CD4-positive, CD25-positive, alpha-beta regulatory T cell (primary cell): ENCODE data around the gene DDIAS. TPM values are rescaled to one million over a fixed set of nuclear protein-coding genes. Genes with fewer than 3 reads are reported as not detected.

Experiments
- ATAC-seq, 2 donors: fragments of 150-1000 bp; cut with Tn5 transposase; one replicate each; pipeline ENCODE4 v1.10.0; 2021; ENCODE audit warnings: low read depth in 2 of 2, moderate number of reproducible peaks in 2 of 2, moderate library complexity in 1 of 2
- DNase-seq, 3 donors: peaks; one replicate each; pipeline versions ENCODE4 v3.0.0 to v3.0.0-alpha.2; 2012 to 2022; ENCODE audit warnings: mixed read lengths in 1 of 3
- H3K27ac ChIP-seq: one replicate; pipeline ENCODE4 v1.7.0; 2013; ENCODE audit warnings: mild to moderate bottlenecking, low read length; ENCODE audit not compliant: insufficient read depth, poor library complexity, severe bottlenecking
- H3K27me3 ChIP-seq: one replicate; pipeline ENCODE4 v1.7.0; 2013; ENCODE audit warnings: low read length; ENCODE audit not compliant: control insufficient read depth, insufficient read depth
- H3K36me3 ChIP-seq: one replicate; pipeline ENCODE4 v1.7.0; 2013; ENCODE audit warnings: mild to moderate bottlenecking, low read length, moderate library complexity; ENCODE audit not compliant: control insufficient read depth, insufficient read depth
- H3K4me1 ChIP-seq: 2 replicates; pipeline ENCODE4 v1.7.0; 2013; ENCODE audit warnings: mild to moderate bottlenecking, low read length; ENCODE audit not compliant: insufficient read depth, control insufficient read depth, poor library complexity, severe bottlenecking
- H3K4me3 ChIP-seq: one replicate; pipeline ENCODE4 v1.7.0; 2013; ENCODE audit warnings: low read depth, mild to moderate bottlenecking, low read length, moderate library complexity
- H3K9me3 ChIP-seq, 2 experiments: 1 replicate in 1 of 2; 2 replicates in 1 of 2; pipeline ENCODE4 v1.7.0; 2013; ENCODE audit warnings: low read length in 2 of 2, mild to moderate bottlenecking in 1 of 2, moderate library complexity in 1 of 2; ENCODE audit not compliant: control insufficient read depth in 2 of 2
- H3K27ac Mint-ChIP-seq, 3 donors: one replicate each; pipeline ENCODE4 v1.8.0; 2020 to 2022; ENCODE audit warnings: mild to moderate bottlenecking in 3 of 3, mixed read lengths in 3 of 3, moderate library complexity in 2 of 3
- H3K27me3 Mint-ChIP-seq: one replicate; pipeline ENCODE4 v1.8.0; 2022; ENCODE audit warnings: mild to moderate bottlenecking, mixed read lengths
- H3K36me3 Mint-ChIP-seq: one replicate; pipeline ENCODE4 v1.8.0; 2020; ENCODE audit warnings: mixed read lengths
- H3K4me1 Mint-ChIP-seq, 4 donors: one replicate each; pipeline ENCODE4 v1.8.0; 2020 to 2022; ENCODE audit warnings: mixed read lengths in 4 of 4, mild to moderate bottlenecking in 1 of 4
- H3K4me3 Mint-ChIP-seq, 4 donors: one replicate each; pipeline ENCODE4 v1.8.0; 2020 to 2022; ENCODE audit warnings: mild to moderate bottlenecking in 4 of 4, mixed read lengths in 4 of 4, moderate library complexity in 3 of 4
- H3K9me3 Mint-ChIP-seq, 7 donors: one replicate each; pipeline ENCODE4 v1.8.0; 2020 to 2022; ENCODE audit warnings: mixed read lengths in 7 of 7, mild to moderate bottlenecking in 3 of 7, moderate library complexity in 2 of 7
- polyA plus RNA-seq, 4 donors: library from polyadenylated mRNA; unstranded; fragments of 300-500 nt; fragmentation: Illumina TruSeq; gene quantifications; one replicate each; pipeline ENCODE4 v1.2.3, GENCODE V29; 2021
- total RNA-seq: library from RNA; stranded (reverse); gene quantifications from one replicate; pipeline ENCODE4 v1.2.3, GENCODE V29; 2022

DDIAS gene
- total and polyA plus RNA-seq, 5 donors from 2014 or later: 0.86 to 2.8 (median 1.5) TPM

DNA sequence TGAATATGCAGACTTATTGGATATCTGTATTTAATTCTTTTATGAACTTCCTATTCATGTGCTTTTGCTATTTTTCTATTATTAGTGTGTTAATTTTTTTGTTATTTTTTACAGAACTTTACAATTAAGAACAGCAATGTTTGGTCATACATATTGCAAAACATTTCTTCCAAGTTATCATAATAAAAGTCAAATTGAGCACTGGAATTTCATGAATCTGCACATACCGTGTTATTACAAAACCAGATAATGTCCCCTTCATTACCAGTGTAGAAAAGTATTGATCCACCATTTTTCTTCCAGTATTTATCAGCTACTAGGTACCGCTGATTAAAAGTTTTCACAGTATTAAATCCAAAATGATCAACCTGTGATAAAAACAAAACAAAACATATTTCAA, 41.8 kb upstream of the DDIAS start:
- H3K4me3 ChIP-seq: no peak overlapping the region
- DNase-seq (no peak), ATAC-seq (no peak)
- no peak overlapping the region for H3K4me3 Mint-ChIP-seq
- H3K9me3 Mint-ChIP-seq: no peaks in the 10 kb centered on the region
- H3K36me3 ChIP-seq: no peaks in the 10 kb centered on the region
- no peaks in the 10 kb centered on the region for H3K27me3 ChIP-seq
- H3K27ac Mint-ChIP-seq: no peak overlapping the region
- peaks cover 0 to 4% (median 0%) of the 10 kb centered on the region in 4 donors for H3K4me1 Mint-ChIP-seq
- H3K36me3 Mint-ChIP-seq: peaks cover 14% of the 10 kb centered on the region
- H3K27ac ChIP-seq: no peak overlapping the region
- no peaks in the 10 kb centered on the region for H3K4me1 ChIP-seq
- H3K9me3 ChIP-seq: no peaks in the 10 kb centered on the region
- H3K27me3 Mint-ChIP-seq: no peaks in the 10 kb centered on the region

DNA sequence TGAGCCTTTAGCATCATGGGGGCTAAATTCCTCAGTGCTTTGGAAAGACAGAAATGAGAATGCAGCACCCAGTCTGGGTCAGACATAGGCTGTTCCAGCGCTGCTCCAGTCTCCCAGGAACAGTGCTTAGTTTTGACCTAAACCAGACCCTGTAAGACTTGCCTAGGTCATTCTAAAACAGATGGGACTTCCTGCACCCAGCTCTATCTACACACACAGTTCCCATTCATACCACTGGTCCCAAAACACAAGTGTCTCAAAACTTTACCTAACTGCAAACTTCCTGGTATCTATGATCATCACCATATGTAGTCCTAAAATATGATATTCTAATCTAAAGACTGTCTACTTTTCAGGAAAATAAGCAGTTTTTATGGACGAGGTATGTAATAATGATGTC, 39.2 kb upstream of the DDIAS start:
- H3K9me3 Mint-ChIP-seq: no peaks in the 10 kb centered on the region
- peaks cover 2% of the 10 kb centered on the region for H3K27me3 Mint-ChIP-seq
- ATAC-seq (no peak), DNase-seq (no peak)
- no peak overlapping the region for H3K4me3 Mint-ChIP-seq
- H3K27me3 ChIP-seq: no peaks in the 10 kb centered on the region
- peaks cover 2% of the 10 kb centered on the region for H3K4me1 ChIP-seq
- H3K36me3 ChIP-seq: no peaks in the 10 kb centered on the region
- H3K27ac Mint-ChIP-seq: no peak overlapping the region
- no peak overlapping the region for H3K4me3 ChIP-seq
- no peaks in the 10 kb centered on the region for H3K9me3 ChIP-seq
- H3K27ac ChIP-seq: no peak overlapping the region
- H3K4me1 Mint-ChIP-seq: peaks cover 2 to 6% (median 2%) of the 10 kb centered on the region in 4 donors
- H3K36me3 Mint-ChIP-seq: peaks cover 9% of the 10 kb centered on the region

DNA sequence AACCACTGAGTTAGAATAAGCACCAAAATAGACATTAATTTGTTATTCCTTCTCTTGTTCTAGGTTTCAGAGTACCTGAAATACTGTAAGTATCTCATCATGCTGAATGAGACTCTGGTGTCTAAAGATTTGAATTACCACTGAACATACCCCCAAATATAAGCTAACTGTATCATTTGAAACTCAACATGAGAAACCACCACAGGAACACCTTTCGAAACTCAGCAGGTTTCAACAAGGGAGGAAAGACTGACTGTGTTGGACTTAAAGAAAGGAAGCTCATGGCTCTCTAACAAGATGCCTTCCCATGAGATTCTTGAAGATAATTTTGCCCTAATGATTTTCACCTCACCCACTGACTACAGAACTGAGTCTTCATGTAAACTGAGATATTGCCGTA, 38.3 kb upstream of the DDIAS start:
- no peak for ATAC-seq
- H3K27me3 Mint-ChIP-seq: peaks cover 7% of the 10 kb centered on the region
- no peak overlapping the region for H3K27ac ChIP-seq
- H3K36me3 ChIP-seq: no peaks in the 10 kb centered on the region
- no peaks in the 10 kb centered on the region for H3K9me3 ChIP-seq
- H3K9me3 Mint-ChIP-seq: no peaks in the 10 kb centered on the region
- H3K27ac Mint-ChIP-seq: no peak overlapping the region
- no peak overlapping the region for H3K4me3 Mint-ChIP-seq
- peaks cover 5% of the 10 kb centered on the region for H3K4me1 ChIP-seq
- no peak overlapping the region for H3K4me3 ChIP-seq
- H3K4me1 Mint-ChIP-seq: peaks cover 6 to 10% (median 7%) of the 10 kb centered on the region in 4 donors
- H3K36me3 Mint-ChIP-seq: peaks cover 3% of the 10 kb centered on the region
- no peaks in the 10 kb centered on the region for H3K27me3 ChIP-seq
- no peak for DNase-seq

- ATAC-seq: no peak
- H3K4me1 Mint-ChIP-seq: peaks cover 6 to 10% (median 7%) of the 10 kb centered on the region in 4 donors
- H3K36me3 Mint-ChIP-seq: no peaks in the 10 kb centered on the region
- peaks cover 7% of the 10 kb centered on the region for H3K27me3 Mint-ChIP-seq
- DNase-seq: peak in 1 of 3 donors; percentile 20
- no peak overlapping the region for H3K4me3 Mint-ChIP-seq
- Histone ChIP-seq H3K9me3 (no peaks in the 10 kb centered on the region), H3K27ac (no peak overlapping the region), H3K4me1 (peaks cover 5% of the 10 kb centered on the region), H3K4me3 (no peak overlapping the region), H3K36me3 (no peaks in the 10 kb centered on the region), H3K27me3 (no peaks in the 10 kb centered on the region)
- H3K9me3 Mint-ChIP-seq: no peaks in the 10 kb centered on the region
- H3K27ac Mint-ChIP-seq: no peak overlapping the region
Measured at GRCh38 chr11:82864268-82864667, 37.3 kb upstream of the DDIAS start.

DNA sequence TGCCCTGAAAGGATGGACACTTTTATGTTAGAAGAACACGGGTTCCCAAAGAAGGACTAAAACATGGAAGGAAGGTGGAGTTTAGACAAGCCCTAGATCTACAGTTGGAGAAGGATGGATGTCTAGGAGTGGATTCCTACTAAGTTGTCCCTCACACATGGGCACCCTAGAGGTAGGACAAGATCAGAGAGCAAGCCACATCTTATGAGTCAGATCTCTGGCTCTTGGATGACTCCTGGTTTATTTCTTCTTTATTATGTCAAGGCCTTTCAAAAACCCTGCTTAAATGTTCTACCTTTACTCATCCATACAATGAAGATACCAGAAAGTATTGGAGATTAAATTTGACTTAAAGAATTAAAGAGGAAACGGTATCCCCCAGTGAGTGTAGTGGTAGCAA, 35.7 kb upstream of the DDIAS start:
- H3K4me3 Mint-ChIP-seq: no peak overlapping the region
- ATAC-seq (no peak), DNase-seq (no peak)
- peaks cover 6 to 13% (median 9%) of the 10 kb centered on the region in 4 donors for H3K4me1 Mint-ChIP-seq
- peaks cover 7% of the 10 kb centered on the region for H3K27me3 Mint-ChIP-seq
- H3K36me3 ChIP-seq: no peaks in the 10 kb centered on the region
- no peak overlapping the region for H3K27ac ChIP-seq
- no peaks in the 10 kb centered on the region for H3K9me3 Mint-ChIP-seq
- peaks cover 5% of the 10 kb centered on the region for H3K4me1 ChIP-seq
- no peaks in the 10 kb centered on the region for H3K9me3 ChIP-seq
- no peak overlapping the region for H3K27ac Mint-ChIP-seq
- H3K27me3 ChIP-seq: no peaks in the 10 kb centered on the region
- H3K36me3 Mint-ChIP-seq: no peaks in the 10 kb centered on the region
- H3K4me3 ChIP-seq: no peak overlapping the region

- ATAC-seq (peak in 1 of 2 donors; percentile 34), DNase-seq (peak; percentile 60 to 83 (median 71))
- Mint-ChIP-seq H3K27ac (peak overlapping the region in 1 of 3 donors; percentile 58), H3K27me3 (peaks cover 7% of the 10 kb centered on the region), H3K4me3 (no peak overlapping the region), H3K36me3 (no peaks in the 10 kb centered on the region), H3K4me1 (peaks cover 8 to 15% (median 9%) of the 10 kb centered on the region in 4 donors), H3K9me3 (peaks cover 0 to under 1% (median 0%) of the 10 kb centered on the region in 7 donors)
- no peaks in the 10 kb centered on the region for H3K27me3 ChIP-seq
- H3K36me3 ChIP-seq: no peaks in the 10 kb centered on the region
- no peaks in the 10 kb centered on the region for H3K9me3 ChIP-seq
- peak overlapping the region; percentile 8 for H3K4me3 ChIP-seq
- no peak overlapping the region for H3K27ac ChIP-seq
- H3K4me1 ChIP-seq: peaks cover 6% of the 10 kb centered on the region
Measured at GRCh38 chr11:82867495-82868082, 33.9 kb upstream of the DDIAS start.

DNA sequence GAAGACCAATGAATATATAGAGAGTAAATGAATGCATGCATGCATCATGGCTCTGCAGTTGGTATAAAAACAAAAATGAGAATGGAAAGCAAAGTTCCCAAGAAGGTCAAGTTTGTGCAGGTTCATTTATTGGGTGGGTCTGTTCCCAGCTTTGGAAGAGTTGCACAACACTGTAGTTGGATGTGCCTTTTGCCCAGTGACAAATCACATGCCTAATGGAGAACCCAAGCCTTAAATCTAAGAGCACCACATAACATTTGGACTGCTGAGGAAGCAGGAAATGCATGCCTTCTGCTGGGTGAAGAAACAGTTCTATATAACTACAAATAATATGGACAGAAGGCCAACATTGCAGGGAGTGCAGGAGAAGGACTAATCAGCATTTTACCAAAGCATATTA, 31.9 kb upstream of the DDIAS start:
- Histone ChIP-seq H3K27ac (no peak overlapping the region), H3K4me1 (peaks cover 21% of the 10 kb centered on the region), H3K27me3 (no peaks in the 10 kb centered on the region), H3K4me3 (no peak overlapping the region), H3K36me3 (no peaks in the 10 kb centered on the region), H3K9me3 (no peaks in the 10 kb centered on the region)
- Mint-ChIP-seq H3K27me3 (peaks cover 7% of the 10 kb centered on the region), H3K36me3 (no peaks in the 10 kb centered on the region), H3K9me3 (peaks cover 0 to 3% (median 0%) of the 10 kb centered on the region in 7 donors), H3K4me3 (no peak overlapping the region), H3K4me1 (peaks cover 22 to 30% (median 24%) of the 10 kb centered on the region in 4 donors), H3K27ac (no peak overlapping the region)
- ATAC-seq (no peak), DNase-seq (no peak)

DNA sequence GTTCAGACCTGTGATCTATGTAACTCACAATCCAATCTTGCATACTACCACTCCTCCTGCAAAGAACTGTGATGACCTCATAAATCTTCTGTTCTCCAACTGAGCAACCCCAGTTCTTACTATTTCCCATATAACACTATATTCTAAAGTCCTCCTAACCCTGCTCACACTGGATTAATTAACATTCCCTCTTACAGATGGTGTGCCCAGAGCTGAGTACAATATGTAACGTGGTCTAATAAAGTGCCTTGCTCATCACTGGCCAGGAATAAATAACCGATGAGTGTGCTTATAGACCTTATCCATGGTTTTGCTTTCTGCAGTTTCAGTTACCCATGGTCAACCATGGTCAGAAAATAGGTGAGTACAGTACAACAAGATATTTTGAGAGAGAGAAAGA, 29.9 kb upstream of the DDIAS start:
- no peak for DNase-seq
- Histone ChIP-seq H3K27me3 (no peaks in the 10 kb centered on the region), H3K9me3 (no peaks in the 10 kb centered on the region), H3K4me1 (peaks cover 21% of the 10 kb centered on the region), H3K4me3 (no peak overlapping the region), H3K36me3 (no peaks in the 10 kb centered on the region), H3K27ac (no peak overlapping the region)
- Mint-ChIP-seq H3K36me3 (no peaks in the 10 kb centered on the region), H3K4me1 (peaks cover 22 to 41% (median 28%) of the 10 kb centered on the region in 4 donors), H3K9me3 (peaks cover 0 to 4% (median under 1%) of the 10 kb centered on the region in 7 donors), H3K27me3 (peaks cover 7% of the 10 kb centered on the region), H3K27ac (no peak overlapping the region), H3K4me3 (no peak overlapping the region)
- ATAC-seq: no peak
